Transverse colon (tissue), 4 donors: ENCODE measurements around the gene RALGPS1. TPM values are rescaled to one million over a fixed set of nuclear protein-coding genes. Genes with fewer than 3 reads are reported as not detected.

ENCODE experiments used
- DNase-seq: peaks from one replicate; pipeline ENCODE4 v3.0.0-alpha.2; 2019
- H3K27ac ChIP-seq, 4 donors: fragments of 200-600 bp; sonication (generic); 2 replicates each; pipeline ENCODE4 v1.5.1; 2016 to 2018; ENCODE audit warnings: inconsistent platforms in 4 of 4
- H3K27me3 ChIP-seq: fragments of 200-600 bp; sonication (generic); 2 replicates; pipeline ENCODE4 v1.5.1; 2017; ENCODE audit warnings: inconsistent platforms
- H3K36me3 ChIP-seq, 4 donors: fragments of 200-600 bp; sonication (generic); 2 replicates each; pipeline ENCODE4 v1.5.1; 2017 to 2019; ENCODE audit warnings: inconsistent platforms in 4 of 4
- H3K4me1 ChIP-seq, 4 donors: fragments of 200-600 bp; sonication (generic); 2 replicates each; pipeline ENCODE4 v1.5.1; 2017 to 2020; ENCODE audit warnings: inconsistent platforms in 4 of 4
- H3K4me3 ChIP-seq, 4 donors: fragments of 200-600 bp; sonication (generic); 1 replicate in 1 of 4; 2 replicates in 3 of 4; pipeline versions ENCODE4 v1.5.1 to v1.6.1; 2017 to 2019; ENCODE audit warnings: inconsistent platforms in 4 of 4
- H3K9me3 ChIP-seq, 2 donors: fragments of 200-600 bp; sonication (generic); 2 replicates each; pipeline ENCODE4 v1.5.1; 2017 to 2019; ENCODE audit warnings: inconsistent platforms in 2 of 2
- CTCF ChIP-seq, 5 experiments: fragments of 200-600 bp in 3 of 5; fragments of 450-650 bp in 2 of 5; sonication (generic) in 3 of 5; IDR thresholded peaks; 1 replicate in 2 of 5; 2 replicates in 3 of 5; pipeline ENCODE4 v1.5.1; 2016 to 2017; ENCODE audit warnings: antibody characterized with exemption in 5 of 5, inconsistent platforms in 3 of 5, mild to moderate bottlenecking in 2 of 5, moderate library complexity in 1 of 5
- EP300 ChIP-seq: sonication (generic); formaldehyde crosslinking; IDR thresholded peaks from one replicate; pipeline ENCODE4 v1.6.1; 2017; ENCODE audit warnings: antibody characterized with exemption, low read depth
- POLR2A ChIP-seq: fragments of 450-650 bp; IDR thresholded peaks from one replicate; pipeline ENCODE4 v1.6.1; 2016; ENCODE audit warnings: antibody characterized with exemption, mild to moderate bottlenecking, moderate library complexity
- POLR2AphosphoS5 ChIP-seq, 3 donors: sonication (generic); formaldehyde crosslinking; IDR thresholded peaks; one replicate each; pipeline ENCODE4 v1.6.1; 2016; ENCODE audit warnings: antibody characterized with exemption in 3 of 3
- WGBS, 2 donors: methylation state at CpG; one replicate each; pipeline ENCODE4 v1.1.5; 2018; ENCODE audit warnings: low coverage in 1 of 2; 5-methylcytosine and 5-hydroxymethylcytosine counted together
- in situ Hi-C, 4 donors: fragments of 200-750 bp; cut with MboI; loops; one replicate each; pipeline versions ENCODE4 v1.15.0 to v1.15.1; 2017; ENCODE audit warnings: low sequenced_read_pairs in 3 of 4, low pct_ligation_motif_present in 1 of 4, low pct_unique_long_range_greater_than_20kb in 1 of 4
- intact Hi-C: fragments of 100-400 bp; cut with DNase I; formaldehyde crosslinking; loops from one replicate; pipeline ENCODE4 v1.15.1; 2023; ENCODE audit warnings: low total_unique reads
- total RNA-seq, 4 donors: library from RNA; depleted of rRNA; stranded (reverse); fragments of >200 nt; gene quantifications; one replicate each; pipeline ENCODE4 v1.1.0, GENCODE V29; 2016

RALGPS1 gene
- total RNA-seq, 4 donors from 2014 or later: 46.0 to 119 (median 87.6) TPM

DNA sequence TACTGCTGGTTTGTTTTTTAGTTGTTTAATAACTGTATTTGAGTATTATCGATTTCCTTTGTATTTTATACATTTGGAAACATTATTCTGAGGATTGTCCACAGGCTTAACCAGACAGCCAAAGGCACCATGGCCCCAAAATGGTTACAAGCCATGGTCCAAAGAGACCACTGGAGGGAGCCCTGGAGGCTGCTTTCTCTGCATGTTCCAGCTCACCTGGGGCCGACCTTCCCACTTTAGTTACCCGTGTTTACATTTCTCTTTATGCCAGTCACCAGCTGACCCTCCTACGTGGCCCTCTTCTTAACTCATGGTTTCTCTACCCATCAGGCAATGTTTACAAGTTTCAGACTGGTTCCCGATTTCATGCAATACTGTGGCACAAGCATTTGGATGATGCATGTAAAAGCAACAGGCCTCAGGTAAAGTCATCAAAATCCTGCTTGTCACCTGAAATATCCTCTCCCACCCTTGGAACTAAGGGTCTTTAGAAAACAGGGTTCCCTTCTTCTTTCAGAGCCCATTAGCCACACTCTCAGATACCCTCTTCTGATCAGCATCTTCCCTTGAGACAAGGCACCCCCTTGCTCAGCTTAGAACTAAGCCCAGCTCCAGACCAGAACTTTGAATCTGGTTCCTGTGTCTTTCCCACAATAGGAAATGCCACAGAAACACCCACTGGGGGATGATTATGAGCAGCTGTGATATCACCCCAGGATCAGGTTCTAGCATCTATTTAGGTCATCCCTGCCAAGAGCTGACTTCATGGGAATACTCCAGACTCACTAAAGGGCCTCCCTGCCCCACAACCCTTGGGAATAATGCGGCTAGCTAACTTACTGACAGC lies 300.1 kb downstream of the RALGPS1 start:
- DNase-seq: peak; percentile 63
- Histone ChIP-seq H3K4me3 (no peak overlapping the region), H3K4me1 (no peaks in the 10 kb centered on the region), H3K9me3 (no peaks in the 10 kb centered on the region), H3K27ac (no peak overlapping the region), H3K27me3 (no peaks in the 10 kb centered on the region), H3K36me3 (no peaks in the 10 kb centered on the region)
- in situ Hi-C loops: no loop called here
- TF ChIP-seq POLR2AphosphoS5 (IDR thresholded peaks at IDR 0.05) (no peak), EP300 (no peak), POLR2A (no peak), CTCF (IDR thresholded peaks at IDR 0.05) (peak; percentile 64 to 76 (median 73))
- intact Hi-C loops: loop anchor here (10.0 kb wide), 1 partner anchor 180 kb away; the partner anchor contains the start of gene SLC2A8
- WGBS, 2 donors: 17 to 27% methylated on average over 4 to 6 of the region's 6 CpGs

DNA sequence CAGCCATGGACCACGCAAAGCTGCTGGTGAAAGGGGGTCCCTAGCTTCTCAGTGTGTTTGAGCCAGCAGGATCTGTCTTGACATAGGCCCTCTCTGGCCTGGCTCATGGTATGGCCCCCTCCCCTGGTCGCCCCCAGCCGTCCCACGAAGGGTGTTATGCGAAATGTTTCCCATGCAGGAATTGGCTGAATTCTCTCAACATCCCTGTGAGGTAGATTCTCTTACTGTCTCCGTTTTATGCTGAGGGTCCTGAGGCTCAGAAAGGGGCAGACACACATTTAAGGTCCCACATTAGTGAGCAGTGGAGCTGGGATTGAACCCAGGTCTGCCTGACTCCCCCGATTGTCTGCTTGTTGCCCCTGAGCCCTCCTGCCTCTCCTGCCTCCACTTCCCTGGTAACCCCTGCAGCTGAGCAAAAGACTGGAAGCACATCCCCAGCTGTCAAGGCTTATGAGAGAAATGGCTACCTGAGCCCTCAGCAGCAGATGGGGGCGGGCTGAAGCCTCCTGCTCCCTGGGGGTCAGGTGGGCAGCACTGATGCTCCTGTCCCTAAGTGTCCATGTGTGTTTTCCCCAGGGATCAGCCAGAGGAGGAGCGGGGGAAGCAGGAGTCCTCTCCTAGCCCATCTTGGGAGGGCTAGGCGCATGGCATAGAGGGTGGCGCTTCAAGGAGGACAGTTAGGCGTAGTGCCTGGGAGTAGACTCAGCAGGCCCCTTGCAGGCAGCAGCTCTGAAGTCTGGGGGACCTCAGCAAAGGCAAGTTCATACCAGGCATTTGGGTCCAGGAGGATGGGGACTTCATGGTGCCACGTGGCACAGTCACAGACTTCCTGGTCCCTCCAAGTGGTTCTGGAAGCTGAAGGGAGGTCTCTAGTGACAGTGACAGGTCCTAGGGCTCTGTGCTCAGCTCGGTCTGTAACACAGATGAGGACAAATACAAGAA lies 301.0 kb downstream of the RALGPS1 start:
- no peaks in the 10 kb centered on the region for H3K36me3 ChIP-seq
- in situ Hi-C loops: no loop called here
- WGBS, 2 donors: 75 to 92% methylated on average over 2 to 14 of the region's 14 CpGs

DNA sequence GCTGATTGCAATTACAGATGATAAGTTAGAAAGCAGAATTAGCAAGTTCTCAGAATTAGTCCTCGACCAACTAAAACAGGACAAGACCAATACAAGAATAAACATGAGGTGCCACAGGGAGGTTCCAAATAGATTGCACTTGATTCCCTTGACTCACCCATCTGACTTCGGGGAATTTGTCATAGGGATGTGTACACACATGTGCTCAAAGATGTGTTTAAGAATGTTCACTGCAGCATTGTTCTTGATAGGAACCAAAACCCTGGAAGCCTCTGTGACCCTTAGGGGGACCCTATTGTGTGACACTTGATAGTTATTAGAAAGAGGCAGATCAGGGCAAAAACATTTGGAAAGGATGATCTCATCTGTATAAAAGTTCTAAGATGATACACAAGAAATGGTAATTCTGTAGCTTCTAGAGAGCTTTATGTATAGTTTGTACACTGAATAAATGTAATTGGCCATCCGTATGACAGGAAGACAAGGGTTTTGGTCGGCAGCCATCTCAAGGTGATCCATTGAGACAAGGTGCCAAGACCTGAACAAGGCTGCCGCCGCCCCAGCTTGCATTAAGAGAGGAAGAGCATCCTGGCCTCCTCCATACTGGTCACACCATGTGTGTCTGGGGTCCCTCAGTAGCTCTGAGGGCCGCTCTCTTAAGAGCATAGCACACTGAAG lies 301.8 kb downstream of the RALGPS1 start:
- in situ Hi-C loops: no loop called here
- H3K36me3 ChIP-seq: no peaks in the 10 kb centered on the region
- intact Hi-C loops: loop anchor here (10.0 kb wide), 1 partner anchor 178 kb away; the partner anchor contains the start of gene SLC2A8
- H3K4me1 ChIP-seq: no peaks in the 10 kb centered on the region
- TF ChIP-seq POLR2AphosphoS5 (IDR thresholded peaks at IDR 0.05): no peak
- H3K9me3 ChIP-seq: no peaks in the 10 kb centered on the region
- no peak overlapping the region for H3K27ac ChIP-seq
- 88 to 92% methylated on average over 6 to 7 of the region's 7 CpGs for WGBS, 2 donors
- H3K27me3 ChIP-seq: no peaks in the 10 kb centered on the region
- DNase-seq: no peak
- no peak overlapping the region for H3K4me3 ChIP-seq

More for the DNA sequence above, 301.0 kb downstream of the RALGPS1 start:
- intact Hi-C loops: loop anchor here (10.0 kb wide), 1 partner anchor 179 kb away; the partner anchor contains the start of gene SLC2A8
- H3K4me3 ChIP-seq: no peak overlapping the region
- H3K27ac ChIP-seq: no peak overlapping the region
- H3K27me3 ChIP-seq: no peaks in the 10 kb centered on the region
- H3K4me1 ChIP-seq: no peaks in the 10 kb centered on the region
- TF ChIP-seq EP300 (no peak), POLR2A (no peak), CTCF (IDR thresholded peaks at IDR 0.05) (no peak), POLR2AphosphoS5 (IDR thresholded peaks at IDR 0.05) (no peak)
- H3K9me3 ChIP-seq: no peaks in the 10 kb centered on the region
- DNase-seq: no peak

DNA sequence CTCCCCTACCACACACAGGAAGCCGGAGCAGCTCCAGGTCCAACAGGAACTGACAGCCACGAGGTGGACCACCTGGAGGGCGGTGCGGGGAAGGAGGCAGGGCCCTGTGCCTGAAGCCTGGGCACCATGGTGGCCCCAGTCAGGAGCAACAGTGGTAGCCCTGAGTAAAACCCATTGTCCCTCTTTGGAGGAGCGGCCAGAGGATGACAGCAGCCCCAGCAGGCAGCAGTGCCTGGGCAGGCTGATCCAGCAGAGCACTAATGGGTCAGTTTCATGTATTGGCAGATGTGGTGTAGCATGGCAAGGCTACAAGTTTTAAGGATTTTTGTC lies 302.3 kb downstream of the RALGPS1 start:
- intact Hi-C loops: loop anchor here (10.0 kb wide), 1 partner anchor 178 kb away; the partner anchor contains the start of gene SLC2A8
- TF ChIP-seq POLR2A (no peak), EP300 (no peak), CTCF (IDR thresholded peaks at IDR 0.05) (no peak), POLR2AphosphoS5 (IDR thresholded peaks at IDR 0.05) (no peak)
- Histone ChIP-seq H3K36me3 (no peaks in the 10 kb centered on the region), H3K9me3 (no peaks in the 10 kb centered on the region), H3K4me1 (no peaks in the 10 kb centered on the region), H3K27ac (no peak overlapping the region), H3K27me3 (no peaks in the 10 kb centered on the region), H3K4me3 (no peak overlapping the region)
- WGBS, 2 donors: 92% methylated on average over 5 of the region's 5 CpGs; no CpG with 5 or more reads in 1 of the 2 donors
- DNase-seq: no peak
- in situ Hi-C loops: no loop called here
